Suprapubic skin (tissue), 4 donors: ENCODE results near the gene DAD1. TPM values are rescaled to one million over a fixed set of nuclear protein-coding genes. Genes with fewer than 3 reads are reported as not detected.
"Not testable (repeated sequence)": the region's sequence is repeated elsewhere in the genome, so short reads cannot be mapped to it uniquely, and the experiment has no call there.

Source experiments
- DNase-seq, 2 donors: peaks; one replicate each; pipeline ENCODE4 v3.0.0-alpha.2; 2019; ENCODE audit warnings: low spot score in 2 of 2
- H3K27ac ChIP-seq: fragments of 200-600 bp; sonication (generic); one replicate; pipeline ENCODE4 v1.5.1; 2019
- H3K27me3 ChIP-seq: fragments of 200-600 bp; sonication (generic); one replicate; pipeline ENCODE4 v1.5.1; 2019
- H3K36me3 ChIP-seq: fragments of 200-600 bp; sonication (generic); one replicate; pipeline ENCODE4 v1.5.1; 2019
- H3K4me1 ChIP-seq: fragments of 200-600 bp; sonication (generic); one replicate; pipeline ENCODE4 v1.5.1; 2019
- H3K4me3 ChIP-seq: fragments of 200-600 bp; sonication (generic); one replicate; pipeline ENCODE4 v1.5.1; 2019; ENCODE audit warnings: mild to moderate bottlenecking
- H3K9me3 ChIP-seq: fragments of 200-600 bp; sonication (generic); one replicate; pipeline ENCODE4 v1.5.1; 2019
- EP300 ChIP-seq: sonication (generic); formaldehyde crosslinking; IDR thresholded peaks from one replicate; pipeline ENCODE4 v1.6.1; 2017; ENCODE audit warnings: antibody characterized with exemption
- POLR2A ChIP-seq, 2 donors: fragments of 450-650 bp; IDR thresholded peaks; one replicate each; pipeline ENCODE4 v1.6.1; 2017; ENCODE audit warnings: antibody characterized with exemption in 2 of 2, mild to moderate bottlenecking in 2 of 2, moderate library complexity in 2 of 2
- POLR2AphosphoS5 ChIP-seq, 3 donors: sonication (generic); formaldehyde crosslinking; IDR thresholded peaks; one replicate each; pipeline ENCODE4 v1.6.1; 2017; ENCODE audit warnings: antibody characterized with exemption in 3 of 3
- WGBS: methylation state at CpG from one replicate; pipeline ENCODE4 v1.1.5; 2018; 5-methylcytosine and 5-hydroxymethylcytosine counted together
- total RNA-seq, 4 donors: library from RNA; depleted of rRNA; stranded (reverse); fragments of >200 nt; gene quantifications; one replicate each; pipeline ENCODE4 v1.1.0, GENCODE V29; 2016
- TF ChIP-seq, protein P1 (sequence below), 2 donors: fragments of 200-600 bp in 1 of 2; fragments of 450-650 bp in 1 of 2; sonication (generic) in 1 of 2; IDR thresholded peaks; one replicate each; pipeline ENCODE4 v1.5.1; 2016 to 2019; ENCODE audit warnings: antibody characterized with exemption in 2 of 2, mild to moderate bottlenecking in 1 of 2, moderate library complexity in 1 of 2

DAD1 gene
- total RNA-seq, 4 donors from 2014 or later, result 110 to 212 (median 187) TPM

DNA sequence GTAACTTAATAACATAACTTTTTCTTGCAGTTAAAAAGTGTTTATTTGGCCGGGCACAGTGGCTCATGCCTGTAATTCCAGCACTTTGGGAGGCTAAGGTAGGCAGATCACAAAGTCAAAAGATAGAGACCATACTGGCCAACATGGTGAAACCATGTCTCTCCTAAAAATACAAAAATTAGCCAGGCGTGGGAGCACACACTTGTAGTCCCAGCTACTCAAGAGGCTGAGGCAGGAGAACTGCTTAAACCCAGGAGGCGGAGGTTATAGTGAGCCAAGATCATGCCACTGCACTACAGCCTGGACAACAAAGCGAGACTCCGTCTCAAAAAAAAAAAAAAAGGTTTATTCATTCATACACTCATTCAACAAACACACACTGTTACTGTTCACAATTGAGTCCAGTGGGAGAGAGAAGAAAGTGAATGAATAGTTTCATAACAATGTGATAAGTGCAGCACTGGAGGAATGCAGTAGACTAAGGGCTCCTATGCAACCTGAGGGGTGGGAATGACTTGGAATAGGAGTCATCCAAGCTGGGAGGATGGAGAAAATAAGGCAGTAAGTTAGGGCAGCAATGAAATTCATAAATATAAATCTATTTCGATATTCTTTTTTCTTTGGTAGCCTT, 19.8 kb downstream of the DAD1 start:
- H3K27ac ChIP-seq, result no peak overlapping the region

DNA sequence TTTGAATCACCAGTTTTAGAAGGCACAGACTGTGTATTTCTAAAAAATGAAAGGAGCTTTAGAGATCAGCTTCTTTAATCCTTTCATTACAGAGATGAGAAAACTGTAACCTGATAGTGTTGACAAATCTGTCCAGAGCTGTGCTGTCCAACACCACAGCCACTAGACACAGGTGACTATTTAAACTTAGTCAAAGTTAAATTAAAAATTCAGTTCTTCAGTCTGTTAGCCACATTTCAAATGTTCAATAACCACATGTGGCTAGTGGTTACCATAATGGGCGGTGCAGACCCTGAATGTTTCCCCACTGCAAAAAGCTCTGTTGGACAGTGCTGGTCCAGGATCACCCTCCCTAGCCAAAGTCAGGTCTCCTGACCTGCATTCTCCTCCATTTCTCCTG, 21.6 kb downstream of the DAD1 start:
- WGBS, result 81% methylated on average over 1 of the region's 1 CpG
- Histone ChIP-seq H3K27ac (no peak overlapping the region), H3K36me3 (peaks cover 37% of the 10 kb centered on the region), H3K27me3 (no peaks in the 10 kb centered on the region), H3K9me3 (no peaks in the 10 kb centered on the region), H3K4me3 (no peak overlapping the region), H3K4me1 (no peaks in the 10 kb centered on the region)
- no peak for DNase-seq
- no peak for TF ChIP-seq POLR2A (IDR thresholded peaks at IDR 0.05)
- TF ChIP-seq POLR2AphosphoS5 (IDR thresholded peaks at IDR 0.05), result no peak
- no peak for TF ChIP-seq EP300

More for the DNA sequence above, 19.8 kb downstream of the DAD1 start:
- Histone ChIP-seq H3K27me3 (no peaks in the 10 kb centered on the region), H3K9me3 (no peaks in the 10 kb centered on the region), H3K36me3 (peaks cover 44% of the 10 kb centered on the region), H3K4me1 (no peaks in the 10 kb centered on the region), H3K4me3 (no peak overlapping the region)
- WGBS, result 87% methylated on average over 6 of the region's 6 CpGs
- no peak for DNase-seq
- TF ChIP-seq POLR2AphosphoS5 (IDR thresholded peaks at IDR 0.05) (no peak), POLR2A (IDR thresholded peaks at IDR 0.05) (no peak), EP300 (no peak)
- TF ChIP-seq, protein P1, sequence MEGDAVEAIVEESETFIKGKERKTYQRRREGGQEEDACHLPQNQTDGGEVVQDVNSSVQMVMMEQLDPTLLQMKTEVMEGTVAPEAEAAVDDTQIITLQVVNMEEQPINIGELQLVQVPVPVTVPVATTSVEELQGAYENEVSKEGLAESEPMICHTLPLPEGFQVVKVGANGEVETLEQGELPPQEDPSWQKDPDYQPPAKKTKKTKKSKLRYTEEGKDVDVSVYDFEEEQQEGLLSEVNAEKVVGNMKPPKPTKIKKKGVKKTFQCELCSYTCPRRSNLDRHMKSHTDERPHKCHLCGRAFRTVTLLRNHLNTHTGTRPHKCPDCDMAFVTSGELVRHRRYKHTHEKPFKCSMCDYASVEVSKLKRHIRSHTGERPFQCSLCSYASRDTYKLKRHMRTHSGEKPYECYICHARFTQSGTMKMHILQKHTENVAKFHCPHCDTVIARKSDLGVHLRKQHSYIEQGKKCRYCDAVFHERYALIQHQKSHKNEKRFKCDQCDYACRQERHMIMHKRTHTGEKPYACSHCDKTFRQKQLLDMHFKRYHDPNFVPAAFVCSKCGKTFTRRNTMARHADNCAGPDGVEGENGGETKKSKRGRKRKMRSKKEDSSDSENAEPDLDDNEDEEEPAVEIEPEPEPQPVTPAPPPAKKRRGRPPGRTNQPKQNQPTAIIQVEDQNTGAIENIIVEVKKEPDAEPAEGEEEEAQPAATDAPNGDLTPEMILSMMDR (IDR thresholded peaks at IDR 0.05), result no peak

DNA sequence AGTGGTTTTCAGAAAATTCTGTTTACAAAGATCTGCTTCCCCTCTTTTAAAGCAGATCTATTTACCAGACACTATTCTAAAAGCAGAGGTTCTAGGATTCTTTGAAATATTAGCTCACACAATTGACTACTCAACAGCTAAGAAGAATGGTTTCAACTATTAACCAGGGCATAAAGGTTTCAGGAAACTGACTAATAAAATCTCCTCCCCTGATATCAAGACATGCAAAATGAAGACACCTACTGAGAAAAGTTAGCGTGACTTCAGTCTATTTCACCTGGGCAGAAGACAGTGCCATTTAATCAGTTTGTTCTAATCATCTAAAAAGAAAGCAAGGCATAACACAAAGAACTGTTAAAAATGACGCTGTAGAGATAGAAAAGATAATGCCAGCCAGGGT, 22.2 kb downstream of the DAD1 start:
- Histone ChIP-seq H3K9me3 (no peaks in the 10 kb centered on the region), H3K4me1 (no peaks in the 10 kb centered on the region), H3K27ac (no peak overlapping the region), H3K36me3 (peaks cover 32% of the 10 kb centered on the region), H3K27me3 (no peaks in the 10 kb centered on the region), H3K4me3 (no peak overlapping the region)
- DNase-seq, result no peak
- TF ChIP-seq POLR2AphosphoS5 (IDR thresholded peaks at IDR 0.05), result no peak
- no peak for TF ChIP-seq POLR2A (IDR thresholded peaks at IDR 0.05)
- no peak for TF ChIP-seq EP300
- TF ChIP-seq, protein P1 (IDR thresholded peaks at IDR 0.05), result no peak
- WGBS, result 87% methylated on average over 2 of the region's 2 CpGs

DNA sequence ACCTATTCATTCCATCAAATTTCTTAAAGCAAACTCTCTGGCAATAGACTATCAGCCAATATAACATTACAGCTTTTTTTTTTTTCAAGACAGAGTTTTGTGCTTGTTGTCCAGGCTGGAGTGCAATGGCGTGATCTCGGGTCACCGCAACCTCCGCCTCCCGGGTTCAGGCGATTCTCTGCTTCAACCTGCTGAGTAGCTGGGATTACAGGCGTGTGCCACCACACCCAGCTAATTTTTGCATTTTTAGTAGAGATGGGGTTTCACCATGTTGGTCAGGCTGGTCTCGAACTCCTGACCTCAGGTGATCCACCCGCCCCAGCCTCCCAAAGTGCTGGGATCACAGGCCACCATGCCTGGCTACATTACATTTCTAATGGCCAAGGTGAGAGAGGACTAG, 22.8 kb downstream of the DAD1 start:
- not testable (repeated sequence) for DNase-seq, H3K9me3 ChIP-seq, H3K27me3 ChIP-seq, H3K4me1 ChIP-seq, H3K27ac ChIP-seq, H3K4me3 ChIP-seq
- peaks cover 32% of the 10 kb centered on the region for H3K36me3 ChIP-seq
- 95% methylated on average over 9 of the region's 9 CpGs for WGBS

- Histone ChIP-seq H3K4me1 (no peaks in the 10 kb centered on the region), H3K36me3 (peaks cover 32% of the 10 kb centered on the region), H3K27me3 (no peaks in the 10 kb centered on the region), H3K4me3 (no peak overlapping the region), H3K9me3 (no peaks in the 10 kb centered on the region), H3K27ac (no peak overlapping the region)
- TF ChIP-seq EP300, result no peak
- TF ChIP-seq POLR2A (IDR thresholded peaks at IDR 0.05), result no peak
- TF ChIP-seq POLR2AphosphoS5 (IDR thresholded peaks at IDR 0.05), result no peak
- TF ChIP-seq, protein P1 (IDR thresholded peaks at IDR 0.05), result no peak
- no peak for DNase-seq
- WGBS, result 84% methylated on average over 3 of the region's 3 CpGs
These were observed 23.6 kb downstream of the DAD1 start for GRCh38 chr14:22565391-22565945.

DNA sequence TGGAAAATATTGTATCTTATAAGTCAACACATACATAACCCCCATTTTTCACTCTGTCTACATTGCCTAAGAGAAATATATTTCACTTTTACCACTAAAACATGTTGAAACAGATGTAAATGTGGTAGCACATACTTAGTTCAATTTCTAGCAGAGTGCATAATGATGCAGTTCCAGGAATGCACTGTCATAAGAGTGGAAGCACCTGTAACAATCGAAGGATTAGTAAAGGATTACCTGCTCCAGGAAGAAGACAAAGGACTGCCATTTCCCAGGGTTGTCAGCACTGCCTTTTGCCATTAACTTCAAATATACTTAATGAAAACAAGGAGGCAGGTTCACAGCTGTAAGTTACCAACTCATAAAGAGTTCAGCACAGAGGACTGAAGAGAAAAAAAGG, 24.6 kb downstream of the DAD1 start:
- Histone ChIP-seq H3K9me3 (no peaks in the 10 kb centered on the region), H3K27ac (no peak overlapping the region), H3K36me3 (peaks cover 32% of the 10 kb centered on the region), H3K27me3 (no peaks in the 10 kb centered on the region), H3K4me1 (no peaks in the 10 kb centered on the region), H3K4me3 (no peak overlapping the region)
- 70% methylated on average over 1 of the region's 1 CpG for whole genome bisulfite sequencing
- TF ChIP-seq, protein P1 (IDR thresholded peaks at IDR 0.05), result no peak
- no peak for TF ChIP-seq POLR2AphosphoS5 (IDR thresholded peaks at IDR 0.05)
- TF ChIP-seq POLR2A (IDR thresholded peaks at IDR 0.05), result no peak
- no peak for TF ChIP-seq EP300
- DNase-seq, result no peak
